Activated naive CD4-positive, alpha-beta T cell treated with anti-CD3 and anti-CD28 coated beads for 36 hours (primary cell): ENCODE data around the gene MYRF. TPM values are rescaled to one million over a fixed set of nuclear protein-coding genes. Genes with fewer than 3 reads are reported as not detected.
A peak's percentile ranks its signal among the peaks of the same experiment; 100 is the strongest.

Experiments used
- CTCF ChIA-PET: fragments of 350-600 bp; sonication (Branson Sonifier 250); formaldehyde crosslinking; loops from one replicate; lab custom pipeline; 2021; ENCODE audit warnings: antibody characterized with exemption; lab: Charles Lee
- DNase-seq: peaks from one replicate; pipeline ENCODE4 v3.0.0-alpha.2; 2020
- H3K27ac Mint-ChIP-seq: one replicate; pipeline ENCODE4 v1.8.0; 2021; ENCODE audit warnings: mild to moderate bottlenecking, mixed read lengths
- H3K27me3 Mint-ChIP-seq: one replicate; pipeline ENCODE4 v1.8.0; 2021; ENCODE audit warnings: low read depth, mixed read lengths
- H3K36me3 Mint-ChIP-seq: one replicate; pipeline ENCODE4 v1.8.0; 2021; ENCODE audit warnings: low read depth, mixed read lengths
- H3K4me1 Mint-ChIP-seq: one replicate; pipeline ENCODE4 v1.8.0; 2021; ENCODE audit warnings: low read depth, mixed read lengths
- H3K4me3 Mint-ChIP-seq: one replicate; pipeline ENCODE4 v1.8.0; 2021; ENCODE audit warnings: mild to moderate bottlenecking, moderate library complexity, mixed read lengths
- H3K9me3 Mint-ChIP-seq: one replicate; pipeline ENCODE4 v1.8.0; 2021; ENCODE audit warnings: mixed read lengths
- intact Hi-C: fragments of 100-400 bp; cut with micrococcal nuclease; formaldehyde crosslinking; loops from one replicate; pipeline ENCODE4 v1.15.1; 2023
- total RNA-seq, 2 experiments: library from RNA; stranded (reverse); gene quantifications; one replicate each; pipeline ENCODE4 v1.2.3, GENCODE V29; 2021

Gene MYRF
- total RNA-seq, 2 experiments from 2014 or later, result 0.27 to 0.48 TPM

GRCh38 chr11:61777234-61778090 is 25.0 kb downstream of the MYRF start:
- Mint-ChIP-seq H3K4me3 (no peak overlapping the region), H3K27ac (no peak overlapping the region)
- intact Hi-C loops, result no loop called here

GRCh38 chr11:61778357-61778886 is 26.0 kb downstream of the MYRF start:
- Mint-ChIP-seq H3K36me3 (no peaks in the 10 kb centered on the region), H3K4me3 (no peak overlapping the region), H3K4me1 (peaks cover 13% of the 10 kb centered on the region), H3K9me3 (no peaks in the 10 kb centered on the region), H3K27ac (no peak overlapping the region), H3K27me3 (peaks cover 3% of the 10 kb centered on the region)
- no peak for DNase-seq
- CTCF ChIA-PET, result no interaction called here
- intact Hi-C loops, result no loop called here

More at GRCh38 chr11:61777234-61778090, 25.0 kb downstream of the MYRF start:
- Mint-ChIP-seq H3K4me1 (peaks cover 14% of the 10 kb centered on the region), H3K27me3 (peaks cover 3% of the 10 kb centered on the region), H3K9me3 (no peaks in the 10 kb centered on the region), H3K36me3 (no peaks in the 10 kb centered on the region)
- CTCF ChIA-PET, result interaction anchor here (1.0 kb wide), 1 partner anchor 44 kb away, joined by 5 read pairs; no protein-coding TSS in a partner anchor
- peak; percentile 49 for DNase-seq

GRCh38 chr11:61778920-61779650 is 26.6 kb downstream of the MYRF start:
- Mint-ChIP-seq H3K36me3 (peaks cover 2% of the 10 kb centered on the region), H3K27ac (no peak overlapping the region), H3K9me3 (no peaks in the 10 kb centered on the region), H3K4me1 (peaks cover 13% of the 10 kb centered on the region), H3K4me3 (no peak overlapping the region), H3K27me3 (peaks cover 3% of the 10 kb centered on the region)
- intact Hi-C loops, result no loop called here
- CTCF ChIA-PET, result no interaction called here
- DNase-seq, result no peak

GRCh38 chr11:61779666-61780525 is 27.5 kb downstream of the MYRF start:
- H3K4me1 Mint-ChIP-seq, result peaks cover 13% of the 10 kb centered on the region
- no peak for DNase-seq
- H3K27ac Mint-ChIP-seq, result no peak overlapping the region
- intact Hi-C loops, result no loop called here
- H3K27me3 Mint-ChIP-seq, result peaks cover 3% of the 10 kb centered on the region
- H3K9me3 Mint-ChIP-seq, result no peaks in the 10 kb centered on the region
- peaks cover 5% of the 10 kb centered on the region for H3K36me3 Mint-ChIP-seq
- no peak overlapping the region for H3K4me3 Mint-ChIP-seq
- CTCF ChIA-PET, result interaction anchor here (0.6 to 1.1 kb wide), 2 partner anchors 14 to 216 kb away, joined by 3 read pairs; no protein-coding TSS in a partner anchor

GRCh38 chr11:61780581-61781162 is 28.2 kb downstream of the MYRF start:
- no peak for DNase-seq
- intact Hi-C loops, result no loop called here
- no peak overlapping the region for H3K27ac Mint-ChIP-seq
- peaks cover 3% of the 10 kb centered on the region for H3K27me3 Mint-ChIP-seq
- CTCF ChIA-PET, result interaction anchor here (0.6 to 1.1 kb wide), 2 partner anchors 13 to 215 kb away, joined by 3 read pairs; no protein-coding TSS in a partner anchor
- no peaks in the 10 kb centered on the region for H3K9me3 Mint-ChIP-seq
- peaks cover 13% of the 10 kb centered on the region for H3K4me1 Mint-ChIP-seq
- H3K4me3 Mint-ChIP-seq, result no peak overlapping the region
- peaks cover 6% of the 10 kb centered on the region for H3K36me3 Mint-ChIP-seq

- H3K27me3 Mint-ChIP-seq, result peaks cover 3% of the 10 kb centered on the region
Observed at GRCh38 chr11:61781585-61781984, 29.1 kb downstream of the MYRF start.

GRCh38 chr11:61782299-61782698 is 29.9 kb downstream of the MYRF start:
- Mint-ChIP-seq H3K36me3 (peaks cover 6% of the 10 kb centered on the region), H3K4me1 (peaks cover 5% of the 10 kb centered on the region), H3K9me3 (no peaks in the 10 kb centered on the region), H3K27ac (no peak overlapping the region), H3K4me3 (no peak overlapping the region), H3K27me3 (peaks cover 3% of the 10 kb centered on the region)
- CTCF ChIA-PET, result interaction anchor here (0.6 kb wide), 1 partner anchor 164 kb away, joined by 3 read pairs; no protein-coding TSS in a partner anchor
- no peak for DNase-seq
- intact Hi-C loops, result no loop called here

More at GRCh38 chr11:61781585-61781984, 29.1 kb downstream of the MYRF start:
- Mint-ChIP-seq H3K27ac (no peak overlapping the region), H3K4me1 (peaks cover 10% of the 10 kb centered on the region), H3K36me3 (peaks cover 6% of the 10 kb centered on the region), H3K4me3 (no peak overlapping the region), H3K9me3 (no peaks in the 10 kb centered on the region)
- CTCF ChIA-PET, result no interaction called here
- intact Hi-C loops, result no loop called here
- DNase-seq, result no peak

- intact Hi-C loops, result no loop called here
- no peaks in the 10 kb centered on the region for H3K9me3 Mint-ChIP-seq
- H3K4me1 Mint-ChIP-seq, result peaks cover 4% of the 10 kb centered on the region
- peaks cover 6% of the 10 kb centered on the region for H3K36me3 Mint-ChIP-seq
- DNase-seq, result no peak
- CTCF ChIA-PET, result no interaction called here
- no peak overlapping the region for H3K4me3 Mint-ChIP-seq
- no peak overlapping the region for H3K27ac Mint-ChIP-seq
- H3K27me3 Mint-ChIP-seq, result peaks cover 3% of the 10 kb centered on the region
Observed at GRCh38 chr11:61782841-61783240, 30.4 kb downstream of the MYRF start.

GRCh38 chr11:61783717-61784505 is 31.5 kb downstream of the MYRF start:
- H3K4me3 Mint-ChIP-seq, result no peak overlapping the region
- CTCF ChIA-PET, result interaction anchor here (1.5 kb wide), 1 partner anchor 13 kb away, joined by 4 read pairs; no protein-coding TSS in a partner anchor
- DNase-seq, result no peak
- H3K9me3 Mint-ChIP-seq, result no peaks in the 10 kb centered on the region
- H3K27ac Mint-ChIP-seq, result no peak overlapping the region
- intact Hi-C loops, result no loop called here
- no peaks in the 10 kb centered on the region for H3K27me3 Mint-ChIP-seq
- no peaks in the 10 kb centered on the region for H3K4me1 Mint-ChIP-seq
- peaks cover 12% of the 10 kb centered on the region for H3K36me3 Mint-ChIP-seq

GRCh38 chr11:61784506-61784805 is 32.0 kb downstream of the MYRF start:
- H3K4me1 Mint-ChIP-seq, result no peaks in the 10 kb centered on the region
- no peaks in the 10 kb centered on the region for H3K9me3 Mint-ChIP-seq
- intact Hi-C loops, result no loop called here
- H3K27ac Mint-ChIP-seq, result no peak overlapping the region
- H3K36me3 Mint-ChIP-seq, result peaks cover 16% of the 10 kb centered on the region
- no peak for DNase-seq
- H3K4me3 Mint-ChIP-seq, result no peak overlapping the region
- CTCF ChIA-PET, result interaction anchor here (1.5 kb wide), 1 partner anchor 13 kb away, joined by 4 read pairs; no protein-coding TSS in a partner anchor
- no peaks in the 10 kb centered on the region for H3K27me3 Mint-ChIP-seq
